ENCODE measurements around the gene ZFPM1. TPM values are rescaled to one million over a fixed set of nuclear protein-coding genes. Genes with fewer than 3 reads are reported as not detected.
"Not testable (repeated sequence)": the region's sequence is repeated elsewhere in the genome, so short reads cannot be mapped to it uniquely, and the experiment has no call there.

ZFPM1 gene
- total RNA-seq, 2 experiments from 2014 or later: 14.3 to 14.7 TPM

GRCh38 chr16:88517208-88517774 lies 64.2 kb downstream of the ZFPM1 start:
- CTCF ChIA-PET: not testable (repeated sequence)
- POLR2A ChIA-PET: interaction anchor here (0.7 kb wide), 1 partner anchor 50 kb away, joined by 3 read pairs; no protein-coding TSS in a partner anchor

DNA sequence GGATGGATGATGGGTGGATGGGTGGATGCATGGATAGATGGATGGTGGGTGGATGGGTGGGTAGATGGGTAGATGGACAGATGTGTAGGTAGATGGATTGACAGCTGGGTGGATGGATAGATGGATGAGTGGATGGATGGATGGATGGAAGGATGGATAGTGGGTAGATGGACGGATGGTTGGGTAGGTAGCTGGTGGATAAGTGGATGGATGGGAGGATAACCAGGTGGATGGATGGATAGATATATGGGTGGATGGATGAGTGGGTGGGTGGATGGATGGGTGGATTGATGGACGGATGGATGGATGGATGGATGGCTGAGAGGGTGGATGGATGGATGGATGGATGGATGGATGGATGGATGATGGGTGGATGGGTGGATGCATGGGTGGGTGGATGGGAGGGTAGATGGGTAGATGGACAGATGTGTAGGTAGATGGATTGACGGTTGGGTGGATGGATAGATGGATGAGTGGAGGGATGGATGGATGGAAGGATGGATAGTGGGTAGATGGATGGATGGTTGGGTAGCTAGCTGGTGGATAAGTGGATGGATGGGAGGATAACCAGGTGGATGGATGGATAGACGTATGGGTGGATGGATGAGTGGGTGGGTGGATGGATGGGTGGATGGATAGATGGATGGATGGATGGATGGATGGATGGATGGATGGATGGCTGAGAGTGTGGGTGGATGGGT lies 65.5 kb downstream of the ZFPM1 start:
- POLR2A ChIA-PET, CTCF ChIA-PET: not testable (repeated sequence)

- ChIA-PET POLR2A (no interaction called here), CTCF (no interaction called here)
Observed at GRCh38 chr16:88519240-88519639, 66.2 kb downstream of the ZFPM1 start.

DNA sequence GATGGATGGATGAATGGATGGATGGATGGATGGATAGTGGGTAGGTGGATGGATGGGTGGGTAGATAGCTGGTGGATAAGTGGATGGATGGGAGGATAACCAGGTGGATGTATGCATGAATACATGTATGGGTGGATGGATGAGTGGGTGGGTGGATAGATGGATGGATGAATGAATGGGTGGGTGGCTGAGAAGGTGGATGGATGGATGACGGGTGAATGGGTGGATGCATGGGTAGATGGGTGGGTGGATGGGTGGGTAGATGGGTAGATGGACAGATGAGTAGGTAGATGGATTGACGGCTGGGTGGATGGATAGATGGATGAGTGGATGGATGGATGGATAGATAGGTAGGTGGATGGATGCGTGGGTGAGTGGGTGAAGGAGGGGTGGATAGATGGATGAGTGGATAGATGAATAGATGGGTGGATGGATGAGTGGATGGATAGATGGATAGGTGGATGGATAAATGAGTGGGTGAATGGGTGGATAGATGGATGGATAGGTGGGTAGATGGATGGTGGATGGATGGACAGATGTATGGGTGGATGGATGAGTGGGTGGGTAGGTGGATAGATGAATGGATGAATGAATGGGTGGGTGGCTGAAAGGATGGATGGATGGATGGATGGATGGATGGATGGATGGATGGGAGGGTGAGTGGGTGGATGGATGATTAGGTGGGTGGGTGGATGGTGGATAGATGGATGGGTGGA lies 67.0 kb downstream of the ZFPM1 start:
- CTCF ChIA-PET: interaction anchor here (0.7 kb wide), 1 partner anchor 32 kb away, joined by 3 read pairs; no protein-coding TSS in a partner anchor
- POLR2A ChIA-PET: no interaction called here

GRCh38 chr16:88521674-88522073 lies 68.6 kb downstream of the ZFPM1 start:
- POLR2A ChIA-PET: no interaction called here
- CTCF ChIA-PET: no interaction called here

DNA sequence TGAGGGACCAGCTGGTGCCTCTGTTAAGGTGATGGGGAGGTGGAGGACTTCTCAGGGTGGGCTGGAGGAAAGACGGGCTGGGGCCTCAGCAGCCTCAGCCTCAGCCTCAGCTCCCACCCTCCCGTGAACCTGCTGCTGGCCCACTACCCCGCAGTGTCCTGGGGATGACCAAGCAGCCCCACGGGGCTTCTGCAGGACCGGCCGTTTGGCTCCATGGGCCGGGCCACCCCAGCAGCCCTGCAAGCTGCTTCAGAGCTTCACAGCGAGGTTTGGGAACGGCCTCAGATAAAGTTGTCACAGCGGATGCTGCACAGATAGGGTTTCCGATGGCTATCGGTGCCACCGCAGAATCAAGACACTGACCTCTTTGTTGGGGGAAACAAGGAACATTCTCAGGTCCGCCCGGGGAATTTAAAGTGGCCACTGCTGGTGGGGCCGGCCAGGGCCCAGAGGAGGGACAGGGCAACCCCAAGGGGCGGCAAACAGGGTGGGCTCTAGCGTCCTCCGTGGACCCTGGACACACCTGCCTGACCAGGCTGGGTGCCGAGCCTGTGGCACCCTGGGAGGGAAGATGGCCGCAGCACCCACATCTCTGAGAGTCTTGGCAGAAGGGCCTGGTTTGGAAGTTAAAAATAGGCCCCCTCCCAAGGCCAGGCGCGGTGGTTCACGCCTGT lies 69.3 kb downstream of the ZFPM1 start:
- ChIA-PET POLR2A (no interaction called here), CTCF (no interaction called here)

- CTCF ChIA-PET: no interaction called here
- POLR2A ChIA-PET: no interaction called here
Observed at GRCh38 chr16:88523309-88524161, 70.5 kb downstream of the ZFPM1 start.

GRCh38 chr16:88524274-88524972 lies 71.3 kb downstream of the ZFPM1 start:
- POLR2A ChIA-PET: no interaction called here
- CTCF ChIA-PET: interaction anchor here (1.3 kb wide), 1 partner anchor 86 kb away, joined by 3 read pairs; no protein-coding TSS in a partner anchor

DNA sequence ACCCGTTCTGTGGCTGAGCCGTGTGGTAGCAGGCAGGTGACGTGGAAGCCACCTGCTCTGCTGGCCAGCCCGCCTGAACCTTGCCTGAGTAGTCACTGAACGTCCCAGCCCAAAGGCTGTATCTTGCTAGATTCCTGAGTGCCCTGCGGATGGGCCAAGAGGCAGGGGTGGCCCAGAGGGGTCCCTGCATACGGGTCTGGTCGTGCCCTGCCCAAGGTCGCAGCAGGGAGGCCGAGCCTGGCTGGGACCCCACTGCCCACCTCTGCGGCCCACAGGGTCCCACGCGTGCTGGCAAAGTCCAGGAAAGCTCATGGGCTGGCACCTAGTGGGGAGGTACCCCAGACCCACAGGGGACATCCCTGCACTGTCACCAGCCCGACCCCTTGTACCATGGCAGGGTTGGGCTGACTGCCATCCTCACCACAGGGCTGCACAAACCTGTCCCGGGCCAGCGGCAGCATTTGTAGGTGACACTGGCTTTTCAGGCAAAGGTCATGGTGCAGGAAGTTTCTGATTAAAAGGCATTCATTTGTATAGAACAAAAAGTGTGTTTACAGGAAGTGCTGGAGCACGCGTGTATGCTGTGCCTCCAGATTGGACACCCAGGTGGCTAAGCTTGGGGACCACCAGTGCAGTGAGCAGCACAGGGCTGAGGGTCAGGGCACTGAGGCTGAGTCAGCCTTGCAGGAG lies 72.0 kb downstream of the ZFPM1 start:
- ChIA-PET POLR2A (no interaction called here), CTCF (interaction anchor here (1.3 kb wide), 1 partner anchor 87 kb away, joined by 3 read pairs; no protein-coding TSS in a partner anchor)

- ChIA-PET POLR2A (no interaction called here), CTCF (interaction anchor here (1.3 kb wide), 1 partner anchor 88 kb away, joined by 3 read pairs; no protein-coding TSS in a partner anchor)
Observed at GRCh38 chr16:88525663-88525990, 72.5 kb downstream of the ZFPM1 start.

GRCh38 chr16:88526008-88526905 lies 73.2 kb downstream of the ZFPM1 start:
- POLR2A ChIA-PET: no interaction called here
- CTCF ChIA-PET: no interaction called here

- CTCF ChIA-PET: no interaction called here
- POLR2A ChIA-PET: no interaction called here
Observed at GRCh38 chr16:88526906-88527185, 73.8 kb downstream of the ZFPM1 start.

DNA sequence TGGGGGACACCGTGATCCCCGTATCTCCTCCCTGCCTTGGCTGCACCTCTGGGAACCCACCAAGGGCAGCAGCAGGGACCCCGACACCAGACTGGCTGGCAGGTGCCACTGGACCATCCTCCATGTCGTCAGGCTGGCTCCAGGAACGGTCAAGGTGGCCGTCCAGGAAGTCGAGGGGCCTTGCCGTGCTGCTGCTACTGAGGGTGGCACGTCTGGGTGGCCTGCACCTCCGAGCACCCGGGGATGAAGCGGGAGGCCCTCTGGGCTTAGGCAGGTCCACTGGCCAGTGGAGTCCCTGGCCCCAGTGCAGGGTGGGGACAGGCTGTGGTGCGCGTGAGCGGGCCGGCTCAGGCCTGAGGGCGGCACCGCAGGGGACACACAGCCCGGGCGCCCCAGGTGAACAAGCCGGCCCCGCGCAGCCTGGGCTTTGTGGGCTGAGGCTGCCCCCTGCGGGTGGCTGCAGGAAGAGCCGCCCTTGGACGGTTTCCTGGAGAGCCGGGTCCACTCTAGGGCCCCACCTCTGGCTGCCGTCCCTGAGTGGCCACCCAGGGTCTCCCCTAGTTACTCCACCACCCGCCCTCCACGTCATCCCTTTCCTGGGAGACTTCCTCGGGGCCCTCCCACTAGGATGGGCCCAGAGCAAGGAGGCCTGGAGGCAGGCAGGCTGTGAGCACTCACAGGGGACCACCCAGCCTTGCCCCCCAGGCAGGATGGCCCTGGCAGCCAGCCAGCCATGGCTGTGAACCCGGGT lies 74.3 kb downstream of the ZFPM1 start:
- ChIA-PET CTCF (no interaction called here), POLR2A (no interaction called here)

DNA sequence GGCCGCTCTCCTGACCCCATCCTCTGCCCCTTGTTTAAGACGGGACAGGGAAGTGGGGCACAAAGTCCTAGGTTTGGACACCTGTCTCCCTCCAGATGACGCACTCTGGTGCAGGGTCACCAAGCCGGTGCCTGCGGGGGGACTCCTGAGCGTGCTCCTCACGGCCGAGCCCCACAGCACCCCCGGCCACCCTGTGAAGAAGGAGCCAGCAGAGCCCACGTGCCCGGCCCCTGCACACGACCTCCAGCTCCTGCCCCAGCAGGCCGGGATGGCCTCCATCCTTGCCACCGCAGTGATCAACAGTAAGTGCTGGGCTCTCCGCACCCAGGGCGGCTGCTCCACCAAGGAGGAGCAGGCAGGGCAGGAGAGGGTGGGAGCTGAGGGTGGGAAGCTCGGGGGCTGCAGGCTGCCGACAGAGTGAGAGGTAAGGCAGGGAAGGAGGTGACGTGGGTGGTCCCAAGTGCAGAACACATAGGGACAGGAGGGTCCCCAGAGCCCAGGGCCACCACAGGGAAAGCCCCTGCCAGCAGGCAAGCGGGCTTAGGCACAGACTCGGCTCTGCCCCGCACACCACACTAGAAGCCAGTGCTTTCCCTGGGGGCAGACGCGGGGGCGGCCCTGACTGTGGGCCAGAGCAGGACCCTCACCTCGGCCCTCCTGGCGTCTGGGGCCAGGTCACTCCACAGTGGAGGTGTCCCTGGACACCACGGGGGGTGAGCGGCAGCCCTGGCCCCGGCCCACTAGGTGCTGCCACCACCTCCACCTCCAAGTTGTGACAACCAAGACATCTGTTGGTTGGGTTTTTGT lies 75.1 kb downstream of the ZFPM1 start:
- POLR2A ChIA-PET: no interaction called here
- CTCF ChIA-PET: no interaction called here

DNA sequence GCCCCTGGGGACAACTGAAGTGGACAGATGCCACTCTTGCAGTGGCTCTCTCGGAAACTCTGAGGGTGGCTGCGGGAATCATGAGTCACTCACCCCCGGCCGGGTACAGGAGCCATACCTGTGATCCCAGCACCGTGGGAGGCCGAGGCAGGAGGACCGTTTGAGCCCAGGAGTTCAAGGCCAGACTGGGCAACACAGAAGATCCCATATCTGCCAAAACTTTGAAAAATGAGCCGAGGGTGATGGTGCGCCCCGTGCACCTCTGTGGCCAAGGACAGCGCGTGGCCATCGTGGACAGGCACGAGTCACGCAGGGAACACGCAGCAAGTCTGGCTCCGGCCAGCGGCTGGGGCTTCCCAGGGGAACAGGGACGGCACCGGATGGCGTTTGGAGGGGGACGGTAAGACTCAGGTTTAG lies 75.8 kb downstream of the ZFPM1 start:
- CTCF ChIA-PET: no interaction called here

GRCh38 chr16:88529596-88529995 lies 76.5 kb downstream of the ZFPM1 start:
- ChIA-PET POLR2A (no interaction called here), CTCF (no interaction called here)

More for the DNA sequence above, 75.8 kb downstream of the ZFPM1 start:
- POLR2A ChIA-PET: no interaction called here
